Stimulated activated CD8-positive, alpha-beta memory T cell treated with anti-CD3 and anti-CD28 coated beads, Interleukin-15, amount 100 ng/mL, for 1 hour (primary cell): ENCODE data around the gene PFN3.

Source experiments
- DNase-seq: peaks from one replicate; pipeline ENCODE4 v3.0.0-alpha.2; 2020; ENCODE audit warnings: low read depth

Gene PFN3

GRCh38 chr5:177437623-177438022, 37.2 kb upstream of the PFN3 start:
- no peak for DNase-seq

- DNase-seq: no peak
These were observed 35.5 kb upstream of the PFN3 start for GRCh38 chr5:177435847-177436536.

GRCh38 chr5:177434942-177435738, 34.7 kb upstream of the PFN3 start:
- DNase-seq: no peak

GRCh38 chr5:177434437-177434836, 34.0 kb upstream of the PFN3 start:
- DNase-seq: no peak

GRCh38 chr5:177433658-177434217, 33.3 kb upstream of the PFN3 start:
- no peak for DNase-seq

GRCh38 chr5:177432839-177433657, 32.6 kb upstream of the PFN3 start:
- DNase-seq: no peak

DNA sequence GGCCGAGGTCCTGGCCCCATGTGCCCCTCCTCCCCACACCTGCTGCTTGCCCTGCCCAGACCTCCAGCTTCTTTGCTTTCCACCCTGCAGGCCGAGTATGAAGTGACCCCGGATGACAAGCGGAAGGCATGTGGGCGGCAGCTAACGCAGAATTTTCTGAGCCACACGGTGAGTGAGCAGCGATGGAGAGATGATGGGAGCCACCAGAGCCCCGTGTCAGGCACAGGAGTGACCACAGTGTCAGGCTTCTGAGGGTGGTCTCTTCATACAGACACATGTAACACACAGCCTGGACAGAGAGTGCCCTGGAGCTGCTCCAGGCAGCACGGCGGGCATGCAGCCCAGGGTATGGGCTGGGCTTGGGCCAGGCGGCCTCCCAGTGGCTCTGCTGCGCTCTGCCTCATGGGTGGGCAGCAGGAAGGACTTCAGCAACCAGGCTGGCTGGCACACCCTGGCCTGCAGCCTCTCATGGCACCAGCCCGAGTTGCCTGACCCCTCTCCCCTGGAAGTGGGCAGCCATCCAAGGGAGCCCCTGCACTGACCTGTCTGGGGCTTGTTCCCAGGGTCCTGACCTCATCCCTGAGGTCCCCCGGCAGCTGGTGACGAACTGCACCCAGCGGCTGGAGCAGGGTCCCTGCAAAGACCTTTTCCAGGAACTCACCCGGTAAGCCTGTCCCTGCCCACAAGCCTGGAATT, 31.8 kb upstream of the PFN3 start:
- DNase-seq: no peak

- no peak for DNase-seq
These were observed 31.1 kb upstream of the PFN3 start for GRCh38 chr5:177431317-177432142.

DNA sequence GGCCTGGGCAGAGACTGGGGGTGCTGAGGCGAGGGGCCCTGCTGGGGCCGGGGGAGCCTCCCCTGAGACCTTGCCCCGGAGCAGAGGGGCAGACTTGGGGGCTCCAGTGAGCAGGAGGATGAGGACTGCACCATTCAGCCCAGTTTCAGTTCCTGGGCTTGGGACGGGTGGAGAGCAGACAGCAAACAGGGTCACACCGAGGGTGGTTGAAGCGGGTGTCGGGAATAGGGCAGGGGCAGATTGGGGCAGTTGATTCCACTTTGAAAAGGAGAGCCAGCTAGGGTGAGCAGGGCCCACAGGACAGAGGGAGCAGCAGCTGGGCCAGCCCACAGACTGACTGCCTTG, 30.5 kb upstream of the PFN3 start:
- DNase-seq: no peak

GRCh38 chr5:177430140-177430951, 29.9 kb upstream of the PFN3 start:
- no peak for DNase-seq

DNA sequence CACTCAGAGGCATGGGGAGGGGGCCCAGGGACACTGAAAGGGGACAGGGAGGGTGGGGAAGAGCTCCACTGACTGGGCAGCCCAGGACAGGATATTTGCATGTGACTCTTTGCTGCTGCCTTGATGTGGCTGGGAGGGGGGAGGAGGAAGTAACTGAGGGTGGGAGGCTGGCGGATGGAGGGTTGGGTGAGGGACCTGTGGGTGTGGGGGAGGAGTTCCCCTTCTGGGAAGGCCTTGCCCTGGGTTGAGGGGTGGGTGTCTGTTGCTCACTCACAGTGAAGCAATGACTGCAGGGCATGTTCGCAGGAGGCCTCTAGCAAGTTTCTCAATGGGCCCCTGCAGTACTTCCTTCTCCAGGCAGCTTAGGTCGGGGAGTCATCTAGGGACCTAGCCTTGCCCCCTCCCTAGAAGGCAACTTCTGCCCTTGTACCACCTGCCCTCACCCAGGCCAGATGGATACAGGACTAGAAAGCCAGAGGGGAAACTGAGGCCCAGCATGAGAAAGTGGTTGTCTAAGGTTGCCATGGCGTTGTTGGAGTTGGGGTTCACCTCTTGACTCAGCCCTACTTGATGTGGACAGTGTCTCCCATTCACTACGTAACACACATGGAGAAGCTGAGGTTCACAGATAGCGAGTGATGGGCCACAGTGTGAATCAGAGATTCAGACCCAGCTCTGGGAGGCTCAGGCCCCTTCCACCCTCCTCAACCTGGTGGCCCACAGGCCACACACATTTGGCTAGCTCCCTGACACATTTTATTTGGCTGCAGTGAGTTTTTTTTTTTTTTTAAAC, 29.0 kb upstream of the PFN3 start:
- DNase-seq: peak; percentile 64

- no peak for DNase-seq
These were observed 28.2 kb upstream of the PFN3 start for GRCh38 chr5:177428574-177429217.

DNA sequence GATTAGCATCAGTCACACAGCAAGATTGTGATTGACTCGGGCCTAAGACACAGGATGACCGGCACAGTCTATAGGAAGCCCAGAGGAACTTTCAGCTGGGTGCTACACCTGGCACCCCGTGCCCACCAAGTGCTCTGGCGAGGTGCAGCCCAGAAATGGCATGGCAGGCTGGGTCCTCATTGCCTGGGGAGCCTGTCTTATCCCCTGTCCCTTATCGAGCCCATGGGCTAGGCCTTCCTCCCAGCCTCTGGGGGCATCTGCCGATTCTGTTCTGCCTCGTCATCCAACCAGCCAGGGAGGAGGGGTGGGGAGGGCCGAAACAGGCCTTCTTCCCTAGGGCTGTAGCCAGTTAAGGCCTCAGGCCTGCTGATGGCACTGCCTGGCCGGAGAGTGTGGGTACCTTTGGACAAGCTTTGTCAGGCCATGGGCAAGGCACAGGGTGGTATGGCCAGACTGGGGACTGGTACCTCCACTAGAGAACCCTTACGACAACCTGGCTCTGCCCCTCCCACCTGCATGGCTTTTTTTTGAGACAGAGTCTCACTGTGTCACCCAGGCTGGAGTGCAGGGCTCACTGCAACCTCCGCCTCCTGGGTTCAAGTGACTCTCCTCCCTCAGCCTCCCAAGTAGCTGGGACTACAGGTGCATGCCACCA, 27.6 kb upstream of the PFN3 start:
- no peak for DNase-seq

DNA sequence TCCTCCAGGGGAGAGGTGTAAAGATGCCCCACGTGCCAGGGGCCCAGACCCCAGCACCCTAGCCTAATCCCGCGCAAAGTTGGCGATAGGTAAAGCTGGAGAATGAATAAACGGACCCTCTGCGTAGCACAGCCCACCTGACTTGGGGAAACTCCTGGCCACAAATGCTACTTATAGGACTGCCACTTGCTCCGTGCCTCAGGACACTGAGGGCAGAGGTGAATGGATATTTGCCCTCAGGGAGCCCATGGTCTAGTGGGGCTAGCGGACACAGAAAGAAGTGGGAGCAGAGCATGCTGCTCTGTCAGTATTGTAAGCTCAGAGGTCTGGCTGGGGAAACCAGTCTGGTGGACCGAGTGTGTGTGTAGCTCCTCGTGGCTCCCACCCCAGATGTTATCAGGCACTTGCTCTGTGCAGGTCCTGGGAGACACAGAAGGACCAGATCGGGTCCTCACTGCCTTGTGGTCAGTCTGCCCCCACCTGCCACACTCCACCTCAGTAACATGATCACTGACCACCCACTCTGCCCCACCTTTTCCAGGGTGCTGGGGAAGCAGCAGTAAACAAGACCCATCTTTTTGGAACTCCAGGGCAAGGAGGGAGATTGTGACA, 26.9 kb upstream of the PFN3 start:
- DNase-seq: no peak

DNA sequence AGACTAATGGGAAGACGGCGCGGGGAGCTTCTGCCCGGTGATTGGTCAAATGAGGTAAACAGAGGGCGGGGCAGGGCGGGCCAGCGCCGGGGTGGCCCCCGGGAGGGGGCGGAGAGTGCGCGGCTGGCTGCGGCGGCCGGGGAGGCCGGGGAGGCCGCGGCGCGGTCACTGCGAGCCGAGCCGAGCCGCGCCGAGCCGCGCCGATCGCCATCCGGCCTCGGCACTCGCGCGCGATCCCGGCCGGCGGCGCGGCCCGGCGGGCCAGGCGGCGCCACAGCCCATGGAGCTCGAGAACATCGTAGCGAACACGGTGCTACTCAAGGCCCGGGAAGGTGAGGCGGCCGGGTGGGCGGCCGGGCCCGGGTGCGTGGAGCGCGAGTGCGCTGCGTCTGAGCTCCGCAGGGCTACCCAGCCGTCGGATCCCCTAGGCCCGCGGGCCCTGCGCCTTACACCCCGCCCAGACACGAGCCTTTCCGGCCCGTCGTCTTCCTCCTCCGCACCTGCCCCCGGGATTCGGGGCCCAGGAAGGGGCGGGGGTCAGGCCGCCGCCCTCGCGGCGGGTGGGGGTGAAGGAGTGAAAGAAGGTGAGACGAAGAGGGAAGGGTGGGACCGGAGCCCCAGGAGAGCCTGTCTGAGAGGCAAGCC, 26.2 kb upstream of the PFN3 start, which contains the start of gene GRK6:
Gene GRK6, plus strand, starts transcription at position 111 of the 645 bp plus-strand sequence. Its CDS starts 170 bp downstream, at position 281.
- DNase-seq: no peak

- peak; percentile 99 for DNase-seq
These were observed 25.5 kb upstream of the PFN3 start for GRCh38 chr5:177425801-177426565.
